HG03196 (cell line): ENCODE data around the gene AMPD3.

Source experiments
- ATAC-seq: cut with Tn5 transposase; IDR thresholded peaks from one replicate; pipeline ENCODE4 v1.9.1; 2021; ENCODE audit not compliant: unreplicated experiment

AMPD3 gene

GRCh38 chr11:10486161-10486840 is 31.2 kb downstream of the AMPD3 start:
- ATAC-seq = no peak

DNA sequence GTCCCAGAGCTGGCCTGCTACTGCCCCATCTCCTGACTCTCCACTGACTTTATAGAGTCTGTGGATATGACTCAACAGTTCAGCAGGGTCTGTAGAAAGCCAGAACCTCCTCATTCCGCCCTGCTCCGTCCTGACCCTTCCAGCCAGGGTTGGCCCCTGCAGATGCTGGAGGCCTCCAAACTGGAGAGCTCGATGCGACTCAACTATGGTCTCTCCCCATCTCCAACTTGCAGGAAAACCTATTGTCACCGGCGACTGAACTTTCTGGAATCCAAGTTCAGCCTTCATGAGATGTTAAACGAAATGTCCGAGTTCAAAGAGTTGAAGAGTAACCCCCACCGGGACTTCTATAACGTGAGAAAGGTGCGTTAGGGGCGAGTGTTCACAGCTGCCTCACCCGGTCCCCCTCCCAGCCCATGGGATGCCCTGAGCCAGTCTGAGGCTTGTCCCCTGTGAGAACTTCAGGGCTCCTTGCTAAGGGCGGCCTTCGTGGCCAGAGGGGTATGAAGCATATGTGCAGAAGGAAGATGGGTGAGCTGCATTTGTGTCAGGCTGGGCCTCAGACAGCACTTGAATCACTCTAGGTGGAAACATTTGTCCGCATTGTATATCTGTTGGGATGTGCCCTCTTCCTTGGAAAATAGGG is 32.1 kb downstream of the AMPD3 start:
- ATAC-seq = no peak

DNA sequence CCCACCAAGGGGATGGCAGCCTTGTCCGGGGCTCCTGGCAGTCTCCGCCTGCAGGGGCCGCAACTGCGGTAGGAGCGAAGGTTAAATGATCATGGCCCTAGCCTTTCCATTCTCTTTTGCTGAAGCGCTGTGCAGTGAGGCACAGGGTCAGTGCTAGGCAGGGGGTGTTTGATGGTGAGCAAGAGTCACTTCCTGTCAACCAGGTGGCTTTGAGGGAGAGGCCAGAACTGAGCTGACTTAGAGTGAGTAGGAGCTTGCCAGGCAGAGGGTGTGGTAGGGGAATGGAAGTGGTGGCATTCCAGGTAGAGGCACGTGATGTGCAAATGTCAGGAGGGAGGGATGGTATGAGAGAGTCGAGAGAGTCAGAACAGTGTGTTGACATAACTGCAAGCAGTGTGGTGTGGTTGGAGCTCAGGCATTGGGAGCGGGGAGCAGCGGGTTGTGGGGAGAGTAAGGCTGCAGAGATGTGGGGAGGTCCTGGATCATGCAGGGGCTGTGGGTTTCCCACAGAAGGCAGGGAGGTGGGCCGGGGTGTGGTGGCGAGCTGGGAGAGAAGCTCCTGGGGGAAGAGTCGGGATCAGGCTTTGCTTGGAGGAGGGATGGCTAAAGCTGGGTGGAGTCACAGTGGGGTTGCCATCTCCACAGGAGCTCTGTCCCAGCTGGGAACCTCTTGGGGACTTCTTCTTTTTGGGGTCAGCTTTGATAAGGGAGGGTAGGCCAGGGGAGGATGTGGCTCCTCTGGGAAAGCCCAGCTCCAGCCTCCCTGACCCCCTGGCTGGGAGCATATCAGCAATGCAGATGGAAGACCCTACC is 33.3 kb downstream of the AMPD3 start:
- ATAC-seq = no peak

GRCh38 chr11:10488934-10489691 is 34.0 kb downstream of the AMPD3 start:
- no peak for ATAC-seq

- ATAC-seq = no peak
These were observed 35.0 kb downstream of the AMPD3 start for GRCh38 chr11:10490032-10490397.

- ATAC-seq = no peak
These were observed 35.6 kb downstream of the AMPD3 start for GRCh38 chr11:10490398-10491241.

GRCh38 chr11:10492084-10492483 is 37.0 kb downstream of the AMPD3 start:
- no peak for ATAC-seq

- ATAC-seq = no peak
These were observed 38.1 kb downstream of the AMPD3 start for GRCh38 chr11:10493041-10493663.

- ATAC-seq = no peak
These were observed 39.8 kb downstream of the AMPD3 start for GRCh38 chr11:10494636-10495463.

DNA sequence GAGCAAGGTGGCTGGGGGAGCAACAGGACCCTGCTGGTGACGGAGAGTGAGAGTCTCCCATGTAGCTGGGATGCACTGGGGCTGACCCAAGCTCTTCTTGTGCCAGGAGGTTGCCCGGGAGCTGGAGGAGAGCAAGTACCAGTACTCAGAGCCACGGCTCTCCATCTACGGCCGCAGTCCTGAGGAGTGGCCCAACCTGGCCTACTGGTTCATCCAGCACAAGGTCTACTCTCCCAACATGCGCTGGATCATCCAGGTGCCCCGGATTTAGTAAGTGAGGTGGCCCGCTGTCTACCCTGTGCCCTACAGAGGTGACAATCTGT is 40.4 kb downstream of the AMPD3 start:
- ATAC-seq = no peak

DNA sequence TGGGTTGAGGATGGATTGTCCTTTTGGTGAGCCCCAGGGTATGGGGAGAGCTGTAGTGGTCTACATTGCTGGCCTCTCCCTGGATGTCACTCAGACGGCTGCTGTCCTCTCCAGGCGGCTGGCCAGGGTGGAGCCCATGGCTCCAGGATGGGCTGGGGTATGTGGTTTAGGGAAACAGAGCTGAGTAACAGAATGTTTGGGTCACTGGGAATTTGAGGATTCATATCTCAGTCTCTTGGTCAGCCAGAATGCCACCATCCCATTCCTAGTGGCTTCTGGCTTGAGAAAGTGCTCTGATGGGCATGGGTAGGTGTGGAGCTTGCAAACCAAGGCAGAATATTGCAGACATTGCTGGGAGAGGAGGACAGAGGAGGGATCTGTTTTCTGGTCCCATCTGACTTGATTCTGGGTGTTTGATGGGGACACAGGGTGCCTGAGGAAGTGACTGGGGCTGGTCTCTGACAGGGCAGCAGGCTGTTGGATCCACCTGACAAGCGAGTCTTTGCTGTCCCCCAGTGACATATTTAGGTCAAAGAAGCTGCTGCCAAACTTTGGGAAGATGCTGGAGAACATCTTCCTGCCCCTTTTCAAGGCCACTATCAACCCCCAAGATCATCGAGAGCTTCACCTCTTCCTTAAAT is 41.4 kb downstream of the AMPD3 start:
- no peak for ATAC-seq

DNA sequence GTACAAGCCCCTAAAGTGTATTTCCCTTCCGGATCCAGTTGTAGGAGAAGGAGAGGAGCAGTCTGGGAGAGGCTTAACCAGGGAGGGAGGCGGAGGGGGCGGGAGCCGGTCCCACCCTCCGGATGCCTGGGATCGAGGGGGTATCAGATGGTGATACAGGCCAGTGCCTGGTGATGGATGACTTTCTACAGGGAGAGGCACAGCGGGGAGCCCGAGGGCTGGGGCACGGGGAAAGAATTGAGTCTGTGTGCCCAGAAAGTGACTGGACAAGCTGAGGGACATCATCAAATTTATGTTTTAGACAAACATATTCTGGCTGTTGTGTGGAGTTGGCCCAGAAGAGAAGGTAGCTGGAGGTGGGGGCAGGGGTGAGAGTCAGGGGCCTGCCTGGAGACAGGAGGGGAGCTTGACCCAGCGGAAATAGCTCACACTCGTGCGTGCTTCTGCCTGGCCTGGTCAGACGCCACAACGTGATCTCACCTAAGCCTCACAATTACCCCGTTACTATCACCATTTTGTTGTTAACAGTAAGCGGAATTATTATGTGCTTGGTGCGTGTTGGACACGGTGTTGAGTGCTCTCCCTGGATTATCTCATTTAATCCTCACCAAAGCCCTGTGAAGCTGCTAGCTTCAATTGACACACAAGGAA is 42.4 kb downstream of the AMPD3 start:
- no peak for ATAC-seq

GRCh38 chr11:10498022-10498400 is 42.9 kb downstream of the AMPD3 start:
- ATAC-seq = no peak

- ATAC-seq = no peak
These were observed 43.6 kb downstream of the AMPD3 start for GRCh38 chr11:10498426-10499250.

- ATAC-seq = no peak
These were observed 44.4 kb downstream of the AMPD3 start for GRCh38 chr11:10499452-10499851.

GRCh38 chr11:10499874-10500601 is 45.0 kb downstream of the AMPD3 start:
- no peak for ATAC-seq
